Esophagus muscularis mucosa (tissue), 3 donors: ENCODE measurements around the gene MCF2L.

Experiments
- POLR2A ChIP-seq: fragments of 450-650 bp; IDR thresholded peaks from one replicate; pipeline ENCODE4 v1.6.1; 2017; ENCODE audit warnings: antibody characterized with exemption, moderate library complexity, mild to moderate bottlenecking, low read depth
- TF ChIP-seq, protein P1 (sequence below), 3 experiments: fragments of 200-600 bp in 2 of 3; fragments of 450-650 bp in 1 of 3; sonication (generic) in 2 of 3; IDR thresholded peaks; one replicate each; pipeline ENCODE4 v1.5.1; 2017 to 2019; ENCODE audit warnings: antibody characterized with exemption in 3 of 3, mild to moderate bottlenecking in 2 of 3, moderate library complexity in 1 of 3

DNA sequence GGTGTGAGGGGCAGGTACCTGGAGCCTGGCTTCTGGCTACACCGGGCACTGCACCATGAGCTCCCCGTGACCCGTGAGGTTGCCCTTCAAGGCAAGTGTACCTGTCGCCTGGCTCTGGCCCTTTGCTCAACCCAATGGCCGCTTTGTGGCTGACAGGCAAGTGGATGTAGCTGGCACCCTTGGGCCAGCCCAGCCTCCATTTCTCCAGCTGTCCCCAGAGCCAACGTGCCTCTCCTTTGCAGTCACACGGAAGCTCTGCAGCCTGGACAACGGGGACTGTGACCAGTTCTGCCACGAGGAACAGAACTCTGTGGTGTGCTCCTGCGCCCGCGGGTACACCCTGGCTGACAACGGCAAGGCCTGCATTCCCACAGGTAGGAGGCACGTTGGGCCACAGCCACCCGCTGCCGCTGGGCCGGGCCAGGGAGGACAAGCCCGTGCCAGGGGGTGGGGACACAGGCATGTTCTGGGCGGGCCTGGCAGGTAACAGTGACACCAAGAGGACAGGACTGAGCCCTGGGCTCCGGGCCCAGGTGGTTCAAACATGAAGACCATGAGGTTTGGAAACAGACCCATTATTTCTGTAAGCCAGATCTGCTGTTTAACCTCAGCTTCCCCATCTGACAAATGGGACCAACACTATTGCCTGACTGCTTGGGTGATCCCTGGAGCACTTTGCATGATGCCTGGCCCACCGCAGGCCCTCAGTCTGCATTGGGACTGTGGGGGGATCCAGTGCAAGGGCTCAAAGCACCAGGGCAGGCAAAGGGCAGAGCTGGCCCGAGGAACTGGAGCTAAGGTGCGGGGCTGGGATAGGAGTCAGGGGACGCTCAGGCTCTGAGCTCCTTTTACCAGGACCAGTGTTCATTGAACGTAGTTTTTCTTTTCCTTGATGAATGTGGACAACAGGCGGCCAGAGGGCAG, 171.9 kb downstream of the MCF2L start:
- TF ChIP-seq, protein P1, sequence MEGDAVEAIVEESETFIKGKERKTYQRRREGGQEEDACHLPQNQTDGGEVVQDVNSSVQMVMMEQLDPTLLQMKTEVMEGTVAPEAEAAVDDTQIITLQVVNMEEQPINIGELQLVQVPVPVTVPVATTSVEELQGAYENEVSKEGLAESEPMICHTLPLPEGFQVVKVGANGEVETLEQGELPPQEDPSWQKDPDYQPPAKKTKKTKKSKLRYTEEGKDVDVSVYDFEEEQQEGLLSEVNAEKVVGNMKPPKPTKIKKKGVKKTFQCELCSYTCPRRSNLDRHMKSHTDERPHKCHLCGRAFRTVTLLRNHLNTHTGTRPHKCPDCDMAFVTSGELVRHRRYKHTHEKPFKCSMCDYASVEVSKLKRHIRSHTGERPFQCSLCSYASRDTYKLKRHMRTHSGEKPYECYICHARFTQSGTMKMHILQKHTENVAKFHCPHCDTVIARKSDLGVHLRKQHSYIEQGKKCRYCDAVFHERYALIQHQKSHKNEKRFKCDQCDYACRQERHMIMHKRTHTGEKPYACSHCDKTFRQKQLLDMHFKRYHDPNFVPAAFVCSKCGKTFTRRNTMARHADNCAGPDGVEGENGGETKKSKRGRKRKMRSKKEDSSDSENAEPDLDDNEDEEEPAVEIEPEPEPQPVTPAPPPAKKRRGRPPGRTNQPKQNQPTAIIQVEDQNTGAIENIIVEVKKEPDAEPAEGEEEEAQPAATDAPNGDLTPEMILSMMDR (IDR thresholded peaks at IDR 0.05): no peak
- no peak for TF ChIP-seq POLR2A
